HG03159 (cell line): ENCODE results near the gene GNG4.
"Not testable (repeated sequence)": the region's sequence is repeated elsewhere in the genome, so short reads cannot be mapped to it uniquely, and the experiment has no call there.

Experiments
- ATAC-seq: cut with Tn5 transposase; IDR thresholded peaks from one replicate; pipeline ENCODE4 v1.9.1; 2021; ENCODE audit warnings: mild to moderate bottlenecking, moderate library complexity; ENCODE audit not compliant: unreplicated experiment

GNG4 gene

DNA sequence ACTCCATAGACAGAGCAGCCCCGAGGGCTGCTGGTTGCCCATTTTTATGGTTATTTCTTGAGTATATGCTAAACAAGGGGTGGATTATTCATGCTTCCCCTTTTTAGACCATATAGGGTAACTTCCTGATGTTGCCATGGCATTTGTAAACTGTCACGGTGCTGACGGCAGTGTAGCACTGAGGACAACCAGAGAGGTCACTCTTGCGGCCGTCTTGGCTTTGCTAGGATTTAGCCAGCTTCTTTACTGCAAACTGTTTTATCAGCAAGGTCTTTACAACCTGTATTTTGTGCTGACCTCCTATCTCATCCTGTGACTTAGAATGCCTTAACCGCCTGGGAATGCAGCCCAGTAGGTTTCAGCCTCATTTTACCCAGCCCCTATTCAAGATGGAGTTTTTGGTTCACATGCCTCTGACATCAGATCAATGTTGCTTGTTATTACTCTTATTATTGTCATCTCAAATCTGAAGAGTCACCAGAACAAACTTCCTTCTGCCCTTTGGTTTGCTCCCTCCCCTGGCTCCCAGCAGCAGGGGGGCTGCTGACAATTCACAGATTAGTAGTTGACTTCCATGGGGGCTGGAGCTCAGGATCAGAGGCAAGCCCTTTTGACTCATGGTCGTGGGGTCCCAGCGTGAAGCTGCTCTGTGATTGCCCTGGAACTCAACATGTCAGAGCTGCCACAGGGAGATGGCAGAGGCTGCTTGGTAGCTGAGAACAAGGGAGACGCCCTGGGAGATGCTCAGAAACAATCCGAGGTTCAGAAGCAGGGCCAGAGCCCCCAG is 103.0 kb downstream of the GNG4 start:
- not testable (repeated sequence) for ATAC-seq

DNA sequence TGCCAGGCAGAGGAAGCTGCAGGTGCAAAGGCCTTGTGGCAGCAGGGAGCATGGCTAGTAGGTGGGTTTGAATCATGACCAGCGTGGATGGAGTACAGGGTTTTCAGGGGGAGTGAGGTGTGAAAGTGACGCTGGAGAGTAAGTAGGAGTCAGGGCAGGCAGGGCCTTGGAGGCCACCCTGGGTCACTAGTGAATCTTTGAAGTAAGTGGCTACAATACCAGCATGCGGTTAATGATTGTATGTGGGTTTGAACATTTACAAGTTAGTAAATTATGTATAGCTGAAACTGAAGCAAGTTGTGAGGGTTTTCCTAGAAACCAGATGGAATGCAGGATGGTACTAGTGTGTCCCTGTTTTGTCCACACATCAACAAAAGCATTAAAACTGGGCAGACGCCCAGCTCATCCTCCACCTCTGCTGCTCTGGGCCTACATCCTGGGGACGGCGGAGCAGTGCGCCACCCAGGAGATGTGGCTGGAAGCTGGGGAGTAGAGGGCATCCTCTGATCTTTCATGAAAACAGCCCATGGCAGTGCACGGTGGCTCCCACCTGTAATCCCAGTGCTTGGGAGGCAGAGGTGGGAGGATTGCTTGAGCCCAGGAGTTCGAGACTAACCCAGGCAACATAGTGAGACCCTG is 104.2 kb downstream of the GNG4 start:
- no peak for ATAC-seq

DNA sequence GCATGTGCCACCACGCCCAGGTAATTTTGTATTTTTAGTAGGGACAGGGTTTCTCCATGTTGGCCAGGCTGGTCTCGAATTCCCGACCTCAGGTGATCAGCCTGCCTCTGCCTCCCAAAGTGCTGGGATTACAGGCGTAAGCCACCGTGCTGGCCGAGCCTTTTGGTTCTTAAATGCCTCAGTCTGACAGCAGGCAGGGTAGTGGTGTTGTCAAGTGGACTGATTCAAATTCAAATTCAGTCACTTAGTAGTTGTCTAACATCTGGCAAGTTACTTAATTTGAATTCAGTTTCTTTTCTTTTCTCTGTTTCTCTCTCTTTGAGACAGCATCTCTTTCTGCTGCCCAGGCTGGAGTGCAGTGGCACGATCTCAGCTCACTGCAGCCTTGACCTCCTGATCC is 106.7 kb downstream of the GNG4 start:
- not testable (repeated sequence) for ATAC-seq

DNA sequence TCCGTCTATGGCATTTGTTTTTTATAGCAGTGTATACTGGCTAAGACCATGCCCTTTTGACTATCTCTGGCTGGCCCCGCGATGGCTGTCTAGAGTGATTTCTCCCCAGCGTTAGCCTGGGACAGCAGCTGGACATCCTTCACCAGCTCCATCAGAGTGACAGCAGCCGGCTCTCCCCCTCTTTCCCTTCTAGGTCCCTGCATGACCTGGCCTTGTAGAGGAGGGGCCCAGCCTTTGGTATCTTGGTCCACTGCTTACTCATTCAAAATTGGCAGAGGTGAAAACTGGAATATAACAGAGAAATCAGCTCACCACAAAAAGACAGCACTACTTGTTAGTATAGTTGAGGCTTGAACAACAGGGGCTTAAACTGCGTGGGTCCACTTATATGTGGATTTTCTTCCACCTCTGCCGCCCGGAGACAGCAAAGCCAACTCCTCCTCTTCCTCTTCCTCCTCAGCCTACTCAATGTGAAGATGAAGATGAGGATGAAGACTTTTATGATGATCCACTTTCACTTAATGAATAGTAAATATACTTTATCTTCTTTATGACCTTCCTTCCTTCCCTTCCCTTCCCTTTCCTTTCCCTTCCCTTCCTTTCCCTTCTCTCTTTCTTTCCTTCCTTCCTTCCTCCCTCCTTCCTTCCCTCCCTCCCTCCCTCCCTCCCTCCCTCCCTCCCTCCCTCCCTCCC is 116.0 kb downstream of the GNG4 start:
- no peak for ATAC-seq

DNA sequence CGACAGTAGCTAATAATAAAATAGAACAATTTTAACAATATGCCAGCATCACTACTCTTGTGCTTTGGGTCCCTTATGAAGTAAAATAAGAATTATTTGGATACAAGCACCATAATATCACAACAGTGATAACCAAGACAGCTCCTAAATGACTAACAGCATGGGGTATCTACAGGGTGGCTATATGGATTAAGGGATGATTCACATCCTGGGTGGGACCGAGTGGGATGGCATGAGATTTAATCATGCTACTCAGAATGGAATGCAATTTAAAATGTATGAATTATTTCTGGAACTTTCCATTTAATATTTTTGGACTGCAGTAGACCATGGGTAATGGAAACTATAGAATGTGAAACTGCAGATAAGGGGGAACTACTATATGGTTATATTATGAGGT is 117.2 kb downstream of the GNG4 start:
- no peak for ATAC-seq

DNA sequence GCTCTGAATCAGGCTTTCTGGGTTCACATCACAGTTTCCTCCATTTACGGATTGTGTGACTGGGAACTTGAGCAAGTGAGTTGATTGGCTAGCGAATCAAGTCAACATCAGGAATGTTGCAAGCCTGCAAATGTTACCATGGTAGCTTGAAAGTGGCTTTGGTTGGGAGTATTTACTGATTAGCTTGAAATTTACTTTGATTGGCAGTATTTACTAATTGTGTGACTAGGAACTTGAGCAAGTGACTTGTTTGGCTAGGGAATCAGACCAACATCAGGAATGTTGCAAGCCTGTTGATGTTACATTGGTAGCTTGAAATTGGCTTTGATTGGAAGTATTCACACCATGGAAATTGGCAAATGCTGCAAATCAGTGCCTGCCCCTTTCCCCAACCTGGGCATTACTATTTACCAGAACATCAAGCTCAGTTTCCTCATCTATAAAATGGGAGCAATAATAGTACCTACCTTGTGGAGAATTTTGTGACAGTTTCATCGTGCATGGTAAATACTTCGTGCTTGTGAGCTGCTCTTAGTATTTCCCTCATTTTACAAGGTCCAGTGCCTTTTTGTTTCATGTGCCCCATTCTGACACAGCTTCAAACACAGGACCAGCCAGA is 122.3 kb downstream of the GNG4 start:
- ATAC-seq: no peak

DNA sequence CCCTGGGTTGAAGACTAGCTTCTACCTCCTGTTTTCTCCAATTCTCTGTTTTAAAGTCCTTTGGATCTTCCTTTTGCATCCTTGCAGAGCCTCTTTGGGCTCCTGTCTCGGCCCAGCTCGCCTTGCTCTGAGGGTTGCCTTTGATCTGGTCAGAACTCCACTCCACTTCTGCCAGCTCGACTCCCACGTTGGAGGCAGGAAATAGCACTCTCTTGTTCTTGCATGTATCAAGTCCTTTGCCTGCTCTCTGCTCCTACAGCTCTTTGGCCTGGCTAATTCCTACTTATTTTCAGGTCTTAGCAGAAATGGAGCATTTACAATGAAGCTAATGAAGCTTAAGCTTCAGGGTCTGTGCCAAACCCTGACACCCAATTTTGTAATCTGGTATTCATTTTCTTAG is 124.3 kb downstream of the GNG4 start:
- ATAC-seq: no peak

DNA sequence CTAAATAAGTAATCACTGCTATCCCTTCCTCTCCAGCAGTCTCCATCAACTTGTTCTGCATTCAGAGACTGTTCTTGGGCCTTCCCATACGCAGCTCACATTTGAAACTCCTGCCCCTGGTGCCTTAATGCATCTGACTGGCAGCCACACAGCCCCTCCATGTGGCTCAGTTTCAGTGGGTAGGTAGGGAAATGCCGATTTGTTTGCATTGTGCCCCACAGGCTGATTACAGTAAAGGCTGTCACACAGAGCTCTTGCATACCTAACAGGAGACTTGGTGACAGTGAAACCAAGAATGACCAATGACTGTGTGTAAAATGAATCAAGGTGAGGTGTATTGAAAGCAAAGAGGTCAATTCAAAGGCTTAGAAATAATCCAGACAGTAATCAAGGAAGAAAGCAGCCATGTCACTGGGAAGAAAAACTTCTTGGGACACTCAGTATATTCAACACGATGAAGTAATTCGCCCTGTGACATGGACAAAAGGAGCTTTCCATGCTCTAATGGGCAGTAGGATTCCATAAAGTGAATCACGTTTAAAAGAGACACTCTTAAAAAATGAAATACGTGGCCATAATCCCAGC is 132.6 kb downstream of the GNG4 start:
- no peak for ATAC-seq

DNA sequence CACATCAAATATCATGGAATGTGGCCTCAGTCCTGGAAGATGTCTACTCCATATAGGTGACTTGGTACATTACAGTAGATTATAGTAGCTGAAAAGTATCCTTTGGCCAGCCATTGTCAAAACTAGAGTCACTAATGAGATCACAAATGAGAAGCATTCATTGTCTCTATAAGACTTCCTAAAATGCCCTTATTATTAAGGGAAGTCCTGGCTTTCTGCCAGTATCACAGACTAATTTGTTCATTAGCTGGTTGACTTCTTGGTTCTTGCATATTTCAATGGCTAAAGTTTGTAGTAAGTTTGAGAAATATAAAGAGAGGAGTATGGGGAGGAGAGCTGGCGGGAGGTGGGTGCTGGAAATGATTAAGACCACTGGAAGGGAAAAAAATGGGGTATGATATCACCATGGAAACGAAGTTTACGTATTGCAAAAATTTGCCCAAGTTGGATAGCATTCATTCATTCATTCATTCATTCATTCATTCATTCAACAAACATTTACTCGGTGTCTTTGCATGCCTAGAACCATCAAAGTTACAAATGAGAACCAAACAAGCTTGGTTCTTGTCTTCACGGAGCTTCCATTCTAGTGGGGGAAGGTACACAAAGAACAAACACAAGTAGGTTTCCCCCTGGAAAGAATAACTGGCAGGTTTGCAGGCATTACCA is 133.6 kb downstream of the GNG4 start:
- ATAC-seq: no peak

DNA sequence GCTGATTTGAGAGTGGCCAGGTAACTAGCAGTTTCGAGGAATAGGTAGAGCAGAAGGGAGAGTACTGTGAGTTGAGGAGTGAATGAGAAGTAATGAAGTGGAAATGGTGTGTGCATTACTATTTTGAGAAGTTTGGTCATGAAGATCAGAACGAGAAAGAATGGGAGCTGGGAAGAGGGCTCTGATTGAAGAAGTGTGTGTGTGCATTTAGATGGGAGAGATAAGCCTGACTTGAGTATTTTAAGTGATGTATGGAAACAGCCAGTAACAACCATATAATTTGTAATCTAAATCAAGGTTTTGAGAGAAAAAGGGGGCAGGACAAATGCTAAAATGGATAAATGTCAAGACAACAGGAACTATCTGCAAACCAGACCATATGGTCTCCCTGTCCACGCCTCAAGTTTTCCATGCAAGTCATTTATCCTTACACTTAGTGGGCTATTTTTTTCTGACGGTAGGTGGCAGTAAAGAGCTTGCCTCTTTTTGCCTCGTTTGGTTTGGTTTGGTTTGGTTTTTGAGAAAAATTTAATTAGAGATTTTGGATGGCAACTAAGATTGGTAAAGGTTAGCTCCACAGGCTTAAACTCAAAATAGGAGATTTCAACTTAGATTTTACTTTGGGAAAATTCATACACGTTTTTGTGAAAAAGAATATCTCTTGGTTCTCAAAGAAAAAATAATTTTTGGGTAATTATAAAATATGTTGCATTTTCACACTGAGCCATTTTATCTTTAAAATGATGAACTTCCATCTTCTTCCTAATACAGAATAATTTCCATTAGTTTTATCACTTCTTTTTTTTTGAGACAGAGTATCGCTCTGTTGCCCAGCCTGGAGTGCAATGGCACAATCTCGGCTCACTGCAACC is 135.9 kb downstream of the GNG4 start:
- ATAC-seq: no peak

DNA sequence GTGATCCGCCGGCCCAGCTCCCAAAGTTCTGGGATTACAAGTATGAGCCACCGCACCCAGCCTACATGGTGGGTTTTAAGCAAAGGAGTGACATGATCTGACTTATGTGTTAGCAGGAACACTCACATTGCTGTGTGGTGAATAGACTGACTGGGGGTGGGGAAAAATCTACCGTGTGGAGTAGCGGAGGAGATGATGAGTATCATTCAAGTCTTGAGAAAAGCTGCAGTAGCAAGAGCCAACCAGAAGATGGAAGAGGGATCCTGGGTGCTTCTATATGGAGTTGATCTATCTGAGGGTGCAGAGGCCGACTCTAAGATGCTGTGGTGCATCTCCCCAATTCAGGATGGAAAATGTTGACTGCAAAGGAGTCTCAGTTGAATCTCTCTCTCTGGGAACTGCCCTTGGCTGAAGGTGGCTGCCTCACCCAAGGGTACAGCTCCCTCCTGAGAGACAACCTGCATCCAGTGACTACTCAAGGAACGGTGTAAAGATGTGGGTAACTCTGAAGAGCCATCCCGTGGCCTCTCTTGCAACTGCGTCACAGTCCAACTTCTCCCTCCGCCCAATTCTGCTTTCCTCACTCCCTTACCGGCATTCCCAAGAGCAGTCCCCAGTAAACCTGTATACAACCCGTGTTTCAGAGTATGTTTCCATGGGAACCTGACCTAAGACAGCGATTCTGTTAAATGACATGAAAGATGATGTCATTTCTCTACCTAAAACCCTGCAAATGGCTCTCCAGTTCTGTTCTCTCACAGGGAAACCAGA is 137.9 kb downstream of the GNG4 start:
- ATAC-seq: no peak

DNA sequence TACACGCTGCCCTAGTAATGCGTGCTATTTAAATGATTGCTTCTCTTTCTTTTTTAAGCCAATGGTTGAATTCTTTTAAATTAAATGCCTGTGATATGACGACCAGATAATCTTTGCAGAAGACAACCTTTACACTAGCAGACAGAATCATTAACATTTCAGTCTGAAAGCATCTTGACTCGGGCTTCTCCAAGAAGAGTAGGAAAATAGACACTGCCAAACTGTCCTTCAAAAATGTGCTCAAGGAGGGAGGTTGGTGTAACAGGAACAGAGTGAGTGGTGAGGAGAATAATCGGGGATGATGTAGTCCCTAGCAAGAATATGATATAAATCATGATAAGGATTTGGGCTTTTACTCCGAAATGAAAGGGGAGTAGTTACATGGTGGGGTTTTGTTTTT is 138.8 kb downstream of the GNG4 start:
- no peak for ATAC-seq

DNA sequence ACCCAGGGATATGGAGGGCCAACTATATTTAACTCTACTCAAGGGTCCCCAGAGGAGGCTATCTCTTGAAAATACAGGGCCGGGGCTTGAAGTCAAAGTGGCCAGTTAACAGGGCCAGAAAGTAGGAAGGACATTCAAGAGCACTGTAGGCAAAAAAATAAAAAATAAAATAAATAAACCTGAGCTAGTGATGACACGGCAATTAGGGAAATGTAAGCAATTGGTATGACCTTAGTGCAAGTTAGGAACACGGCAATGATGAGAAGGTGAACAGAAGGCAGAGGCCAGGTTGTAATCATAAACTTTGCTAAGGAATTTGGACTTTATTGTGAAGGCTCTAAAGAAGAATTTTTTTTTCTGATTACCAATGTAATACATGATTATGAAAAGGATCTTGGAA is 142.0 kb downstream of the GNG4 start:
- ATAC-seq: no peak

DNA sequence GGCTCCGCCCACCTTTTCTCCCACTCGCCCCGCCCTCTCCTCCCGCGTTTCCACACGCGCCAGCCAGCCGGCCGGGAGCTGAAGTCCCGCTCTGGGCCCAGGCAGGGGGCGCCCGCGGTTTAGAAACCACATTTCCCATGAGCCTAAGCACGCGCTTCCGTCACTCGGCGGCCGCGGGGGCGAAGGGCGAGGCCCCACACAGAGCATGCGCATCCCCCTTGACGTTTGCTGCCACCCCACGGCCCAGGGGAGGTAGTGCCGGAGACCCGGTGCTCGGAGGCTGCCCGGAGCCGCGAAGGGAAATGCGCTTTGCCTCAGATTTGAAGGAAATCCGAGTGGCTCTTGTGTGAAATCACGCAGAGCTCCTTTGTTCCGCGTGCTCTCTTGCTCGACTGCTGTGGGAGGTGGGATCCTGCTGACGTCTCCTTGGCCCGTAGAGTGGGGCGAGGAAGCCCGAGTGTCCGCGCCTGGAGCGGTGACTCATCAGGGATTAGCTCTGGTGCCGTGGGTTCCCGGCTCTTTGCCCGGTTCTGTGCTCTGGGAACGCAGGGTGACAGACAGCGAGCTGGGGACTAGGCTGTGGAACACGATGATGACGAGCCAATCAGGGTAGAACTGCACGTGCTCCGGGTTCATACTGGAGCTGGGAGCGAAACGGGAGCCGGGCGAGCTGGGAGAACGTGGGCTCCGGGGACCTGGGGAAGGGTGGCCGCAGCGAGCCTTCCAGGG is 144.9 kb downstream of the GNG4 start:
- peak; percentile 81 for ATAC-seq

DNA sequence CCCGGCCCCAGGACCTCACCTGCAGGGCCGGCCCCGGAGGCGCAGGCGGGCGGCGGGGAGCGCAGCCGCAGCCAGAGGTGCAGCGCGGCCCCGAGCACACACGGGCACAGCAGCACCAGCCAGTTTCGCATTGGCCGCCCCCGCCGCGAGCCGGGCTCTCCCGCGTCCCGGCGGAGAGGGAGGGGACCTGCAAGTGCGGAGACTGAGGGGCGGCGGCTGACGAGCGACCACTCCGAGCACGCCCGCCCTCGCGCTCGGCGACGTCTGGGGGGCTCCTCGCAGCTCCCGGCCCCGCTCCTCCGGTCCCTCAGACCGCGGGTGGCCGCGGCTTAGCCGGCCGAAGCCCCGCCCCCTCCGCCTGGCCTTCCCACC is 145.5 kb downstream of the GNG4 start, which contains the start of gene B3GALNT2:
Gene B3GALNT2, minus strand, starts transcription at position 331 of the 372 bp plus-strand sequence. Its CDS starts 200 bp downstream, at position 131.
- ATAC-seq: peak; percentile 51

DNA sequence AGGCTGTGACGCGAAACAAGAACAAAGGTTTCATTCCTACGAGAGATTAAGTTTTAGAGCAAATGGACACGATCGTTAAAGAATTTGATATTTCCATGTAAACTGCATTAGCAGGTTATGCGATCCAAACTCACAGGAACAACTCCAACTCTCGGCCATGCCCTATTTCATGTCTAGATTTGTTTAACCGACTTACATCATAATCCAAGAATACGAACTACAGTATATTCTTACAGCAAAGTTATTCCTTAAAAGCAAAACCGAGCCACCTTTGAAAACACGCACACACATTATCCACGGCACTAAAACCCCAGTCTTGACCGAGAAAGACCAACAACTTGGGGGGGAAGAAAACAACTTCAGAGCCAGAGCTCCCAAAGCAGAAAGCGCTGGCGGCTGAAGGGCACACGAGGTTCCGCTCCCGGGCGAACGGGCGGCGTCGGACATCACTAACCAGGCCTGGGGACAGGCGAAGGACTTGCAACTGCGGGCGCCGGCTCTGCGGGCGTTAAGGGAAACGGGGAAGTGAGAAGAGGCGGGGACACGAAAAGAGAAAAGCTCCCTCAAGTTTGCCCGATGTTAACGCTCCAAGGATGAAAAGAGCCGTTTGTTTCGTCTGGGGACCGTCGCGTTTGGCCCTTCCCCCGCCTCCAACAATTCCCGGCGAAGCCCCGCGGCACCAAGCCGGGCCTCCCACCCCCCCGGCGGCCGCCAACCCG is 146.0 kb downstream of the GNG4 start:
- ATAC-seq: peak; percentile 4

DNA sequence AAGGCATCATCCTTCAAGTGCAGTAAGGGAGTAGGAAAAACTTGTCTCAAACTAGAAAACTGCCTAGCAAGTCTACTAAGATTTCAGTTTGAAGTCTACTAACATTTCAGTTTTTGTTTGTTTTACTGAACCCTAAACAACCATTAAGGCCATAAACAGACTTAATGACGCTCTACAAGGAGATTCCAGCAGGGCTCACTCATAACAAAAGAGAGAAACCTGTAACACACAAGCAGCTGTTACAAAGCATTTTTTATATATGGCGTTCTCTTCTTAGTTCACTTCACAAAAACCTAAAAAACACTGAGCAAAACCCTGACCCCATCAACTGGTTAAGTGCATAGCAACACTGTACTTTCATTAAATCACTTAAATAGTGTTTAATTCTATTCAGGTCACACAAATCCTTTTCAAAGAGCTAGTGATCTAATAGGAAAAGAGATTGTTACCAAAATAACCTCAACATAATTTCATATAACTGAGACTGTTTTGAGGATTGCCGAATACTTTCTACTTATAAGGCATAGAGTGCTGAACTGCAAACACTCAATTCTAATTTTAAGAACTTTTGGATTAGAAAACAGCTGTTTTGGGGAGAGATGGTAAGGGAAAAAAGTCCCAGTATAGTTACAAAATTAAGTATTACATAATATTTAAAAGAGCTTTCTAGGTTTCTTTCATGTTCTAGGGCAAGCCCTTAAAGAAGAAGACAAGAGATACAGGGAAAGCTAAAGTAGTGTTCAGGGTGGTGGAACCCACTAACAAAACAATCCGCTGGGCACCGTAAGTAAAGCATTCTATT is 146.8 kb downstream of the GNG4 start:
- no peak for ATAC-seq
